ENCODE data around the gene FSIP1.
A peak's percentile ranks its signal among the peaks of the same experiment; 100 is the strongest.

FSIP1 gene

DNA sequence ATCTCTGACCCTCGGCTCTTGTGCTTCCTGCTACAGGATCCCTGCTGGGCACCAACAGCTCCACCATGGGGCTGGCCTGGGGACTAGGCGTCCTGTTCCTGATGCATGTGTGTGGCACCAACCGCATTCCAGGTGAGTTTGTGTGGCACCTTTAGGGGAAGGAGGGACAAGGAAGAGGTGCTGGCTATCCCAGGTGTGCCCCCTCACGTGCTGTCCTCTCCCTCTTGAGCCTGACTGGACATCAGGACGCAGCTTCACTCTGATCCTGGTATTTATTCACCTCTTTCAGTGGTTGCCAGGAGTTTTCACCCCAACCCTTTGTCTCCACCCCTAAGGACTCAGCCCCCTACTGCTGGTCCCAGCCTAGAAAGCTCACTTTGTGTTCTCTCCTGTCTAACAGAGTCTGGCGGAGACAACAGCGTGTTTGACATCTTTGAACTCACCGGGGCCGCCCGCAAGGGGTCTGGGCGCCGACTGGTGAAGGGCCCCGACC is 200.8 kb downstream of the FSIP1 start:
- Histone ChIP-seq H3K27me3 (ENCODE audit: control insufficient read depth, insufficient read depth, low read length) (peaks cover 9% of the 10 kb centered on the region; the same call in 1 of the 2 replicates), H3K9ac (ENCODE audit: low read depth, low read length) (peak overlapping the region; percentile 85), H3K4me1 (ENCODE audit: control insufficient read depth, insufficient read depth, low read length) (peaks cover 28% of the 10 kb centered on the region), H3K9me3 (ENCODE audit: control insufficient read depth, insufficient read depth, low read length) (no peaks in the 10 kb centered on the region), H3K27ac (ENCODE audit: low read depth, low read length) (no peak overlapping the region), H3K36me3 (ENCODE audit: control insufficient read depth, insufficient read depth, low read length) (peaks cover 51% of the 10 kb centered on the region), H3K4me3 (ENCODE audit: low read depth, low read length) (peak overlapping the region; percentile 88)

- H3K4me1 ChIP-seq (ENCODE audit: control insufficient read depth, insufficient read depth, low read length): peaks cover 28% of the 10 kb centered on the region
- peaks cover 46% of the 10 kb centered on the region for H3K36me3 ChIP-seq (ENCODE audit: control insufficient read depth, insufficient read depth, low read length)
- H3K9ac ChIP-seq (ENCODE audit: low read depth, low read length): peak overlapping the region; percentile 85
- H3K4me3 ChIP-seq (ENCODE audit: low read depth, low read length): peak overlapping the region; percentile 88
- peak overlapping the region; percentile 93 for H3K27ac ChIP-seq (ENCODE audit: low read depth, low read length)
- H3K9me3 ChIP-seq (ENCODE audit: control insufficient read depth, insufficient read depth, low read length): no peaks in the 10 kb centered on the region
- peaks cover 9% of the 10 kb centered on the region; the same call in 1 of the 2 replicates for H3K27me3 ChIP-seq (ENCODE audit: control insufficient read depth, insufficient read depth, low read length)
These were observed 201.3 kb downstream of the FSIP1 start for GRCh38 chr15:39581242-39581792.

DNA sequence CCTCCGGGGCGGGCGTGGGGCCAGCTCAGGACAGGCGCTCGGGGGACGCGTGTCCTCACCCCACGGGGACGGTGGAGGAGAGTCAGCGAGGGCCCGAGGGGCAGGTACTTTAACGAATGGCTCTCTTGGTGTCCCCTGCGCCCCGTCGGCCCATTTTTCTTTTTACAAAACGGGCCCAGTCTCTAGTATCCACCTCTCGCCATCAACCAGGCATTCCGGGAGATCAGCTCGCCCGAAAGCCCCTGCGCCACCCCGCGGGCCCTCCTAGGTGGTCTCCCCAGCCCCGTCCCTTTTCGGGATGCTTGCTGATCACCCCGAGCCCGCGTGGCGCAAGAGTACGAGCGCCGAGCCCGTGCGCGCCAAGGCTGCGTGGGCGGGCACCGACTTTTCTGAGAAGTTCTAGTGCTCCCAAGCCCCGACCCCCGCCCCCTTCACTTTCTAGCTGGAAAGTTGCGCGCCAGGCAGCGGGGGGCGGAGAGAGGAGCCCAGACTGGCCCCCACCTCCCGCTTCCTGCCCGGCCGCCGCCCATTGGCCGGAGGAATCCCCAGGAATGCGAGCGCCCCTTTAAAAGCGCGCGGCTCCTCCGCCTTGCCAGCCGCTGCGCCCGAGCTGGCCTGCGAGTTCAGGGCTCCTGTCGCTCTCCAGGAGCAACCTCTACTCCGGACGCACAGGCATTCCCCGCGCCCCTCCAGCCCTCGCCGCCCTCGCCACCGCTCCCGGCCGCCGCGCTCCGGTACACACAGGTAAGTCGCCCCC is 202.0 kb downstream of the FSIP1 start, which contains the start of gene THBS1:
TSS of gene THBS1 (plus strand) at position 595 of the 757 bp plus-strand sequence. CDS start 779 bp downstream, outside the sequence.
- Histone ChIP-seq H3K9me3 (ENCODE audit: control insufficient read depth, insufficient read depth, low read length) (no peaks in the 10 kb centered on the region), H3K4me3 (ENCODE audit: low read depth, low read length) (peak within 1 kb of the TSS; percentile 88), H3K27me3 (ENCODE audit: control insufficient read depth, insufficient read depth, low read length) (peaks cover 9% of the 10 kb centered on the region; the same call in 1 of the 2 replicates), H3K4me1 (ENCODE audit: control insufficient read depth, insufficient read depth, low read length) (peaks cover 28% of the 10 kb centered on the region), H3K9ac (ENCODE audit: low read depth, low read length) (peak within 1 kb of the TSS; percentile 91), H3K27ac (ENCODE audit: low read depth, low read length) (peak within 1 kb of the TSS; percentile 93), H3K36me3 (ENCODE audit: control insufficient read depth, insufficient read depth, low read length) (peaks cover 39% of the 10 kb centered on the region)

DNA sequence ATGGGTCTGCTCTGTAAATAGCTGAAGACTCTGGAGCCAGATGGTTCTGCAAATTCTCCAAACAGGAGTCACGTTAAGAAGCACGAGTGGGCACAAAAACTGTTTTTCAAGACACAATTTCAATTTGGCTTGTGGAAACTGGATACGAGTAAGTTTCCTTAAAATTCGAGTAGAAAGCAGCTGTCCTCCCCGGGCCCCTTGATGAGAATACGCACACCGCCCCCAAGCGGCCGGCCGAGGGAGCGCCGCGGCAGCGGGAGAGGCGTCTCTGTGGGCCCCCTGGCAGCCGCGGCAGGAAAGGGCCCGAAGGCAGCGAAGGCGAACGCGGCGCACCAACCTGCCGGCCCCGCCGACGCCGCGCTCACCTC is 202.5 kb downstream of the FSIP1 start:
- Histone ChIP-seq H3K36me3 (ENCODE audit: control insufficient read depth, insufficient read depth, low read length) (peaks cover 34% of the 10 kb centered on the region), H3K27ac (ENCODE audit: low read depth, low read length) (peak overlapping the region; percentile 93), H3K9ac (ENCODE audit: low read depth, low read length) (peak overlapping the region; percentile 91), H3K4me1 (ENCODE audit: control insufficient read depth, insufficient read depth, low read length) (peaks cover 28% of the 10 kb centered on the region), H3K9me3 (ENCODE audit: control insufficient read depth, insufficient read depth, low read length) (no peaks in the 10 kb centered on the region), H3K27me3 (ENCODE audit: control insufficient read depth, insufficient read depth, low read length) (peaks cover 9% of the 10 kb centered on the region; the same call in 1 of the 2 replicates), H3K4me3 (ENCODE audit: low read depth, low read length) (peak overlapping the region; percentile 88)

DNA sequence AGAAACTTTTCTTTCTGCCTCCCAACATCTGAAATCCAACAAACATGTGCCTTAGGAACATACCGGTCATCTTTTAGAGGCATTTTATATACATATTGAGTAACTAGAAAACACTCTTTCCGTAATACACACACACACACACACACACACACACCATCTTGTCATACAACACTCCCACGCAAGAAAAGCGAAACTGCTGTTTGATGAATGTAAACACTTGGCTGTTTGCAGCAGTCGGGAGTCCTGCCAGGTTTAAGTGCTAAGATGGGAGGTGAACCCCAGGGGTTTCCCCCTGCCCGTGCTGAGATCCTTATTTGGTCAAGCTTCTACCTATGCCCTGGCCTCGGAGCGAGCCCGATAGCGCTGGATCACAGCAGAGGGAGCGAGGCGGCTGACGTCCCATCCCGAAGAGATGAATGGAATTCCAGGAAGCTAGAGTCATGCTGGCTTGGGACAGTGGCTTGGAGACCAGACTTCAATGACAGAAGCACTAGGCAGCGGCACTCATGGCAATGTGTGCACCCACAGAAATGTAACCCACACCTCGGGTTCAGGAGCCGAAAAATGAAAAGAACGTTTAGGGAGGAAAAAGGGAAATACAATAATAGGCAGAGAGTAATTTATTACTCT is 203.0 kb downstream of the FSIP1 start:
- Histone ChIP-seq H3K4me3 (ENCODE audit: low read depth, low read length) (peak overlapping the region; percentile 88), H3K27me3 (ENCODE audit: control insufficient read depth, insufficient read depth, low read length) (peaks cover 9% of the 10 kb centered on the region; the same call in 1 of the 2 replicates)

GRCh38 chr15:39578851-39579486 is 203.7 kb downstream of the FSIP1 start:
- Histone ChIP-seq H3K4me3 (ENCODE audit: low read depth, low read length) (peak overlapping the region; percentile 88), H3K27me3 (ENCODE audit: control insufficient read depth, insufficient read depth, low read length) (peaks cover 9% of the 10 kb centered on the region; the same call in 1 of the 2 replicates), H3K27ac (ENCODE audit: low read depth, low read length) (peak overlapping the region; percentile 93), H3K36me3 (ENCODE audit: control insufficient read depth, insufficient read depth, low read length) (peaks cover 22% of the 10 kb centered on the region), H3K9ac (ENCODE audit: low read depth, low read length) (peak overlapping the region; percentile 62; the same call in 1 of the 2 replicates), H3K4me1 (ENCODE audit: control insufficient read depth, insufficient read depth, low read length) (peaks cover 28% of the 10 kb centered on the region), H3K9me3 (ENCODE audit: control insufficient read depth, insufficient read depth, low read length) (no peaks in the 10 kb centered on the region)

More for the DNA sequence above, 203.0 kb downstream of the FSIP1 start:
- no peaks in the 10 kb centered on the region for H3K9me3 ChIP-seq (ENCODE audit: control insufficient read depth, insufficient read depth, low read length)
- H3K4me1 ChIP-seq (ENCODE audit: control insufficient read depth, insufficient read depth, low read length): peaks cover 28% of the 10 kb centered on the region
- H3K36me3 ChIP-seq (ENCODE audit: control insufficient read depth, insufficient read depth, low read length): peaks cover 29% of the 10 kb centered on the region
- peak overlapping the region; percentile 93 for H3K27ac ChIP-seq (ENCODE audit: low read depth, low read length)
- H3K9ac ChIP-seq (ENCODE audit: low read depth, low read length): peak overlapping the region; percentile 91

DNA sequence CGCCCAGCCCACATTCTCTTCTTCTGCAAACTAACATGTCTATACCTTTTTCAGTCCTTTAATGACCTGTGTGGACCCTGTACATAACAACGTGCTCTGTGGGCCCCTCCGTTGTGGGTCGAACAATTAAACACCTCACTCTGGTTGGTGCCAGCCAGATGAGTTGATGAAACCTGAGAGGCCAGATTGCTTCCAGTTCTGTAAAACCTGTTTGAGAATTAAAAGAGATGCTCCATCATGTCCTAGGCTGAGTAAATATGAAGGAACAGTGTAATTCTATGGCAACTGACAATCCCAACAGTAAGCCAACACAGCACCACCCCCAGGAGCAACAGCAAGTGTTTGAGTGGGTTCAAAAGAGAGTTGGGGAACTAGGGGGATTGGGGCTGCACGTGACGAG is 207.5 kb downstream of the FSIP1 start:
- no peak overlapping the region for H3K27ac ChIP-seq (ENCODE audit: low read depth, low read length)
- H3K4me1 ChIP-seq (ENCODE audit: control insufficient read depth, insufficient read depth, low read length): peaks cover 14% of the 10 kb centered on the region
- peaks cover 9% of the 10 kb centered on the region; the same call in 1 of the 2 replicates for H3K27me3 ChIP-seq (ENCODE audit: control insufficient read depth, insufficient read depth, low read length)
- no peak overlapping the region for H3K4me3 ChIP-seq (ENCODE audit: low read depth, low read length)
- H3K9ac ChIP-seq (ENCODE audit: low read depth, low read length): no peak overlapping the region
- H3K36me3 ChIP-seq (ENCODE audit: control insufficient read depth, insufficient read depth, low read length): no peaks in the 10 kb centered on the region
- no peaks in the 10 kb centered on the region for H3K9me3 ChIP-seq (ENCODE audit: control insufficient read depth, insufficient read depth, low read length)

GRCh38 chr15:39574427-39574826 is 208.2 kb downstream of the FSIP1 start:
- H3K9me3 ChIP-seq (ENCODE audit: control insufficient read depth, insufficient read depth, low read length): no peaks in the 10 kb centered on the region
- H3K36me3 ChIP-seq (ENCODE audit: control insufficient read depth, insufficient read depth, low read length): no peaks in the 10 kb centered on the region
- no peak overlapping the region for H3K9ac ChIP-seq (ENCODE audit: low read depth, low read length)
- peaks cover 10% of the 10 kb centered on the region for H3K4me1 ChIP-seq (ENCODE audit: control insufficient read depth, insufficient read depth, low read length)
- H3K4me3 ChIP-seq (ENCODE audit: low read depth, low read length): no peak overlapping the region
- H3K27ac ChIP-seq (ENCODE audit: low read depth, low read length): no peak overlapping the region
- peaks cover 9% of the 10 kb centered on the region; the same call in 1 of the 2 replicates for H3K27me3 ChIP-seq (ENCODE audit: control insufficient read depth, insufficient read depth, low read length)

DNA sequence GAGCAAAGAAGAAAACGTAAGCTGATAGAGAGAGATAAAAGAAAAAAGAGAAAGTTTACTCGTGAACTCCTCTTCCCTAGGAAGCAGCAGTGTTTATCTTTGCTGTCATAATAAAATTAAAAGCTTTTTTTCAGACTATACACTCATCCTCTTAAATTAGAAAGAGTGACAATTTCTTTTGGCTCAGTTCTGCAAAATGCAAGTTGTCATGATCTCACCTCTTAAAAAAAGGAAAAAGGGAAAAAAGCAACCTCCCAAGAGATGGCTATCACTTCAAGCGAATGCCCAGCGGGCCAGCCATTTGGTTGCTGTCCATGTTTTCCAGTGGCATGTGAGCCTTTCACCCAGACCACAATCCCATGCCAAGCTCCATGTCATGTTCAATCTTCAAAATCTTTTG is 208.8 kb downstream of the FSIP1 start:
- H3K27ac ChIP-seq (ENCODE audit: low read depth, low read length): no peak overlapping the region
- no peak overlapping the region for H3K9ac ChIP-seq (ENCODE audit: low read depth, low read length)
- H3K27me3 ChIP-seq (ENCODE audit: control insufficient read depth, insufficient read depth, low read length): peaks cover 4% of the 10 kb centered on the region; the same call in 1 of the 2 replicates
- peaks cover 5% of the 10 kb centered on the region for H3K4me1 ChIP-seq (ENCODE audit: control insufficient read depth, insufficient read depth, low read length)
- H3K4me3 ChIP-seq (ENCODE audit: low read depth, low read length): no peak overlapping the region
- H3K9me3 ChIP-seq (ENCODE audit: control insufficient read depth, insufficient read depth, low read length): no peaks in the 10 kb centered on the region
- no peaks in the 10 kb centered on the region for H3K36me3 ChIP-seq (ENCODE audit: control insufficient read depth, insufficient read depth, low read length)

DNA sequence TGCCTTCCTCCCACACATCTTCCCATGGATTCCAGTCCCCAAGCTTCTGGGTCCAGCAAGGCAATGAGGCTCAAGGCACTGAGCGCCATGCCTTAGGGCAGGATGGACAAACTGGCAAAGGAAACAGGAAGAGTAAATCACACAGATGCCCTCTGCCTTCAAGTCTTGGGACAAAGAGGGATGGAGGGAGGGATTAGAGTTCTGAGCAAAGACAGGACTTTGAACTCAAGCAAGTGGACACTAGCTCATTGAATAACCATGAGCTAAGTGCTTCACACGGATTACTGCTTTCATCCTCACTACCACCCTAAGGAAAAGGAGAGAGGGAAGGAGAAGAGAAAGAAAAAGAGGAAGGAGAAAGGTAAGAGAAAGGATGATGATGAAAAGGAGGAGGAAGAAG is 209.4 kb downstream of the FSIP1 start:
- H3K9me3 ChIP-seq (ENCODE audit: control insufficient read depth, insufficient read depth, low read length): no peaks in the 10 kb centered on the region
- H3K9ac ChIP-seq (ENCODE audit: low read depth, low read length): no peak overlapping the region
- no peak overlapping the region for H3K27ac ChIP-seq (ENCODE audit: low read depth, low read length)
- H3K4me1 ChIP-seq (ENCODE audit: control insufficient read depth, insufficient read depth, low read length): no peaks in the 10 kb centered on the region
- H3K36me3 ChIP-seq (ENCODE audit: control insufficient read depth, insufficient read depth, low read length): no peaks in the 10 kb centered on the region
- H3K4me3 ChIP-seq (ENCODE audit: low read depth, low read length): no peak overlapping the region
- no peaks in the 10 kb centered on the region for H3K27me3 ChIP-seq (ENCODE audit: control insufficient read depth, insufficient read depth, low read length)
